ENCODE measurements around the gene CADM3. TPM values are rescaled to one million over a fixed set of nuclear protein-coding genes. Genes with fewer than 3 reads are reported as not detected.

Gene CADM3
- total RNA-seq, 2 donors from 2014 or later, result 7.2 to 8.7 TPM

GRCh38 chr1:159184201-159184600 is 12.8 kb downstream of the CADM3 start:
- H3K4me1 ChIP-seq (ENCODE audit: control insufficient read depth in 1 of 2, low read depth in 2 of 2), result peaks cover 0 to 5% of the 10 kb centered on the region in 2 donors
- no peaks in the 10 kb centered on the region for H3K27me3 ChIP-seq (replicated peaks; ENCODE audit: insufficient read depth)
- no peaks in the 10 kb centered on the region for H3K36me3 ChIP-seq
- no peak overlapping the region for H3K27ac ChIP-seq
- no peak for ATAC-seq (ENCODE audit: insufficient number of reproducible peaks, low FRiP score, low read depth)
- no peak for DNase-seq (ENCODE audit: low spot score)
- H3K4me3 ChIP-seq, result no peak overlapping the region
- TF ChIP-seq, protein P1, sequence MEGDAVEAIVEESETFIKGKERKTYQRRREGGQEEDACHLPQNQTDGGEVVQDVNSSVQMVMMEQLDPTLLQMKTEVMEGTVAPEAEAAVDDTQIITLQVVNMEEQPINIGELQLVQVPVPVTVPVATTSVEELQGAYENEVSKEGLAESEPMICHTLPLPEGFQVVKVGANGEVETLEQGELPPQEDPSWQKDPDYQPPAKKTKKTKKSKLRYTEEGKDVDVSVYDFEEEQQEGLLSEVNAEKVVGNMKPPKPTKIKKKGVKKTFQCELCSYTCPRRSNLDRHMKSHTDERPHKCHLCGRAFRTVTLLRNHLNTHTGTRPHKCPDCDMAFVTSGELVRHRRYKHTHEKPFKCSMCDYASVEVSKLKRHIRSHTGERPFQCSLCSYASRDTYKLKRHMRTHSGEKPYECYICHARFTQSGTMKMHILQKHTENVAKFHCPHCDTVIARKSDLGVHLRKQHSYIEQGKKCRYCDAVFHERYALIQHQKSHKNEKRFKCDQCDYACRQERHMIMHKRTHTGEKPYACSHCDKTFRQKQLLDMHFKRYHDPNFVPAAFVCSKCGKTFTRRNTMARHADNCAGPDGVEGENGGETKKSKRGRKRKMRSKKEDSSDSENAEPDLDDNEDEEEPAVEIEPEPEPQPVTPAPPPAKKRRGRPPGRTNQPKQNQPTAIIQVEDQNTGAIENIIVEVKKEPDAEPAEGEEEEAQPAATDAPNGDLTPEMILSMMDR (IDR thresholded peaks at IDR 0.05), result no peak
- no peaks in the 10 kb centered on the region for H3K9me3 ChIP-seq

DNA sequence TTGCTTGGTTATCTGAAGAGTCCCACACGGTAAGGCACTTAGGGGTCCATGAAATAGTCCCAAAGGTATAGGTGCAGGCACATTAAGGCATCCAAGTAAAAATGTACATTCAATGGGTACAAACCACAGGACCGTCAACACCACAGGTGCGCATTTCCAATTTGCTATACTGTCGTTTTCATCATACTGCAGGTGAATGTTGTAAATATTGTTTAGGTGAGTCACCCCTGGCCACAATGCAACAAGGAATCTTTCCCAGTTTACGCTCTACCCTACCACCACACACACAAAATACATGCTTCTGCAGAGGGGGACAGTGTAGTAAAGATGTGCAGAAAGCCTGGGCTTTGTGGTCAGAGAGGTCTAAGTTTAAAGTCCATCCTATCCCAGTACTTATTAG is 13.7 kb downstream of the CADM3 start:
- ATAC-seq (ENCODE audit: insufficient number of reproducible peaks, low FRiP score, low read depth), result no peak
- Histone ChIP-seq H3K27ac (no peak overlapping the region), H3K4me3 (no peak overlapping the region), H3K27me3 (replicated peaks; ENCODE audit: insufficient read depth) (no peaks in the 10 kb centered on the region), H3K9me3 (no peaks in the 10 kb centered on the region), H3K36me3 (no peaks in the 10 kb centered on the region), H3K4me1 (ENCODE audit: control insufficient read depth in 1 of 2, low read depth in 2 of 2) (peaks cover 0 to 5% of the 10 kb centered on the region in 2 donors)
- DNase-seq (ENCODE audit: low spot score), result no peak
- TF ChIP-seq, protein P1 (IDR thresholded peaks at IDR 0.05), result no peak

DNA sequence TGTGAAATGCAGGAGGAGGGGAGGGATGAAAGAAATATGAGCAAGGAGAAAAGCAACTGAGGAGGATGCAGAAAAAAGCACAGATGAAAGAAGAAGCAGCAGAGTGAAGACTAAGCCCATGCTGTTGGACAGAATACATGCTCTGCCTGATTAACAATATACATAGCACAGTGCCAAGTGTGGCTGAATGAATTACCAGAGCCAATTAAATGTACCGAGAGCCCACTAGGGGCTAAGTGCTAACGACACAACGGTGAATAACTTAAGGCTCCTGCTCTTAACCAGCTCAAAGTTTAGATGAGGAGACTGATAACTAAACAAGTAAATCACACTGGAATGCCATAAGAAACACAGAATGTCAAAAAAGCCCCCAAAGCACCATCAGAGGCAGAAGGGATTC is 15.6 kb downstream of the CADM3 start:
- TF ChIP-seq, protein P1 (IDR thresholded peaks at IDR 0.05), result no peak
- peaks cover 0 to 5% of the 10 kb centered on the region in 2 donors for H3K4me1 ChIP-seq (ENCODE audit: control insufficient read depth in 1 of 2, low read depth in 2 of 2)
- DNase-seq (ENCODE audit: low spot score) (no peak), ATAC-seq (ENCODE audit: insufficient number of reproducible peaks, low FRiP score, low read depth) (no peak)
- H3K4me3 ChIP-seq, result no peak overlapping the region
- no peaks in the 10 kb centered on the region for H3K36me3 ChIP-seq
- H3K9me3 ChIP-seq, result no peaks in the 10 kb centered on the region
- no peak overlapping the region for H3K27ac ChIP-seq
- no peaks in the 10 kb centered on the region for H3K27me3 ChIP-seq (replicated peaks; ENCODE audit: insufficient read depth)

GRCh38 chr1:159187647-159188374 is 16.4 kb downstream of the CADM3 start:
- H3K27ac ChIP-seq, result no peak overlapping the region
- TF ChIP-seq, protein P1 (IDR thresholded peaks at IDR 0.05), result no peak

GRCh38 chr1:159188375-159188788 is 17.0 kb downstream of the CADM3 start:
- Histone ChIP-seq H3K4me1 (ENCODE audit: control insufficient read depth in 1 of 2, low read depth in 2 of 2) (peaks cover 0 to 5% of the 10 kb centered on the region in 2 donors), H3K9me3 (no peaks in the 10 kb centered on the region), H3K4me3 (peak overlapping the region; percentile 69), H3K27ac (no peak overlapping the region), H3K36me3 (no peaks in the 10 kb centered on the region), H3K27me3 (replicated peaks; ENCODE audit: insufficient read depth) (peaks cover 3% of the 10 kb centered on the region)
- DNase-seq (ENCODE audit: low spot score) (no peak), ATAC-seq (ENCODE audit: insufficient number of reproducible peaks, low FRiP score, low read depth) (no peak)
- TF ChIP-seq, protein P1 (IDR thresholded peaks at IDR 0.05), result no peak

More at GRCh38 chr1:159187647-159188374, 16.4 kb downstream of the CADM3 start:
- Histone ChIP-seq H3K9me3 (no peaks in the 10 kb centered on the region), H3K36me3 (no peaks in the 10 kb centered on the region), H3K4me1 (ENCODE audit: control insufficient read depth in 1 of 2, low read depth in 2 of 2) (peaks cover 0 to 5% of the 10 kb centered on the region in 2 donors), H3K4me3 (peak overlapping the region; percentile 69), H3K27me3 (replicated peaks; ENCODE audit: insufficient read depth) (peaks cover 3% of the 10 kb centered on the region)
- ATAC-seq (ENCODE audit: insufficient number of reproducible peaks, low FRiP score, low read depth), result no peak
- no peak for DNase-seq (ENCODE audit: low spot score)
